Natural killer cell (primary cell): Measurements from ENCODE around the gene BCL2A1. TPM values are rescaled to one million over a fixed set of nuclear protein-coding genes. Genes with fewer than 3 reads are reported as not detected.

ENCODE experiments used
- ATAC-seq, 3 donors: fragments of 150-1000 bp in 2 of 3; fragments of 200-7000 bp in 1 of 3; cut with Tn5 transposase; 1 replicate in 1 of 3; 2 replicates in 2 of 3; pipeline ENCODE4 v1.10.0; 2021; ENCODE audit warnings: mild to moderate bottlenecking in 2 of 3, moderate library complexity in 2 of 3
- DNase-seq, 2 donors: peaks; one replicate each; pipeline versions ENCODE4 v3.0.0 to v3.0.0-alpha.2; 2013 to 2021; ENCODE audit warnings: mixed read lengths in 1 of 2
- H3K27ac ChIP-seq: one replicate; pipeline ENCODE4 v1.5.1; 2013; ENCODE audit warnings: mild to moderate bottlenecking, low read length
- H3K27me3 ChIP-seq: one replicate; pipeline ENCODE4 v1.6.1; 2013; ENCODE audit warnings: low read length; ENCODE audit not compliant: control insufficient read depth, insufficient read depth
- H3K36me3 ChIP-seq: one replicate; pipeline ENCODE4 v1.6.1; 2013; ENCODE audit warnings: low read length; ENCODE audit not compliant: control insufficient read depth, insufficient read depth
- H3K4me1 ChIP-seq: one replicate; pipeline ENCODE4 v1.6.1; 2013; ENCODE audit warnings: low read length; ENCODE audit not compliant: control insufficient read depth, insufficient read depth
- H3K4me3 ChIP-seq: one replicate; pipeline ENCODE4 v1.5.1; 2013; ENCODE audit warnings: low read length
- H3K9me3 ChIP-seq: one replicate; pipeline ENCODE4 v1.6.1; 2013; ENCODE audit warnings: low read length; ENCODE audit not compliant: control insufficient read depth, insufficient read depth
- H3K27ac Mint-ChIP-seq, 2 donors: one replicate each; pipeline ENCODE4 v1.8.0; 2022; ENCODE audit warnings: mild to moderate bottlenecking in 2 of 2, mixed read lengths in 2 of 2, moderate library complexity in 1 of 2
- H3K27me3 Mint-ChIP-seq, 2 donors: one replicate each; pipeline ENCODE4 v1.8.0; 2022; ENCODE audit warnings: low read depth in 2 of 2, mixed read lengths in 2 of 2
- H3K36me3 Mint-ChIP-seq: one replicate; pipeline ENCODE4 v1.8.0; 2022; ENCODE audit warnings: mixed read lengths
- H3K4me1 Mint-ChIP-seq, 2 donors: one replicate each; pipeline ENCODE4 v1.8.0; 2022; ENCODE audit warnings: mixed read lengths in 2 of 2
- H3K4me3 Mint-ChIP-seq: one replicate; pipeline ENCODE4 v1.8.0; 2022; ENCODE audit warnings: mild to moderate bottlenecking, moderate library complexity, mixed read lengths
- H3K9me3 Mint-ChIP-seq, 2 donors: one replicate each; pipeline ENCODE4 v1.8.0; 2022; ENCODE audit warnings: mixed read lengths in 2 of 2
- WGBS: methylation state at CpG from one replicate; pipeline ENCODE4 v1.1.7; 2013; ENCODE audit warnings: missing lambda C conversion rate; ENCODE audit not compliant: insufficient coverage; 5-methylcytosine and 5-hydroxymethylcytosine counted together
- intact Hi-C: fragments of 100-400 bp; cut with micrococcal nuclease; formaldehyde crosslinking; loops from one replicate; pipeline ENCODE4 v1.14.2; 2022
- total RNA-seq, 4 donors: library from RNA; stranded (reverse); fragments of 120-200 nt in 1 of 4; gene quantifications; one replicate each; pipeline versions ENCODE4 v1.2.3 to v1.2.4, GENCODE V29; 2013 to 2022
- TF ChIP-seq, protein P1 (sequence below): fragments of 200-600 bp; IDR thresholded peaks from one replicate; pipeline ENCODE4 v1.8.0; 2022; ENCODE audit warnings: antibody characterized with exemption

BCL2A1 gene
- total RNA-seq, 3 donors from 2014 or later (not counting 1 experiment from before 2014, with no cell fraction given): 16.5 to 61.3 (median 42.2) TPM

- 97% methylated on average over 3 of the region's 3 CpGs for WGBS
- Histone ChIP-seq H3K4me1 (peaks cover 20% of the 10 kb centered on the region), H3K4me3 (no peak overlapping the region), H3K27ac (no peak overlapping the region), H3K27me3 (no peaks in the 10 kb centered on the region), H3K36me3 (no peaks in the 10 kb centered on the region), H3K9me3 (no peaks in the 10 kb centered on the region)
- no peak overlapping the region for H3K27ac Mint-ChIP-seq
- TF ChIP-seq, protein P1, sequence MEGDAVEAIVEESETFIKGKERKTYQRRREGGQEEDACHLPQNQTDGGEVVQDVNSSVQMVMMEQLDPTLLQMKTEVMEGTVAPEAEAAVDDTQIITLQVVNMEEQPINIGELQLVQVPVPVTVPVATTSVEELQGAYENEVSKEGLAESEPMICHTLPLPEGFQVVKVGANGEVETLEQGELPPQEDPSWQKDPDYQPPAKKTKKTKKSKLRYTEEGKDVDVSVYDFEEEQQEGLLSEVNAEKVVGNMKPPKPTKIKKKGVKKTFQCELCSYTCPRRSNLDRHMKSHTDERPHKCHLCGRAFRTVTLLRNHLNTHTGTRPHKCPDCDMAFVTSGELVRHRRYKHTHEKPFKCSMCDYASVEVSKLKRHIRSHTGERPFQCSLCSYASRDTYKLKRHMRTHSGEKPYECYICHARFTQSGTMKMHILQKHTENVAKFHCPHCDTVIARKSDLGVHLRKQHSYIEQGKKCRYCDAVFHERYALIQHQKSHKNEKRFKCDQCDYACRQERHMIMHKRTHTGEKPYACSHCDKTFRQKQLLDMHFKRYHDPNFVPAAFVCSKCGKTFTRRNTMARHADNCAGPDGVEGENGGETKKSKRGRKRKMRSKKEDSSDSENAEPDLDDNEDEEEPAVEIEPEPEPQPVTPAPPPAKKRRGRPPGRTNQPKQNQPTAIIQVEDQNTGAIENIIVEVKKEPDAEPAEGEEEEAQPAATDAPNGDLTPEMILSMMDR: no peak
- no peak for DNase-seq
- ATAC-seq: no peak
- no peaks in the 10 kb centered on the region for H3K9me3 Mint-ChIP-seq
- no peaks in the 10 kb centered on the region for H3K36me3 Mint-ChIP-seq
- intact Hi-C loops: no loop called here
- peaks cover 28 to 29% of the 10 kb centered on the region in 2 donors for H3K4me1 Mint-ChIP-seq
- no peaks in the 10 kb centered on the region for H3K27me3 Mint-ChIP-seq
- H3K4me3 Mint-ChIP-seq: no peak overlapping the region
Measured at GRCh38 chr15:79972863-79973262, 1.9 kb upstream of the BCL2A1 start.

- no peak for ATAC-seq
- peak overlapping the region; percentile 97 for H3K4me3 Mint-ChIP-seq
Measured at GRCh38 chr15:79970181-79970580, 815 bp downstream of the BCL2A1 start.

GRCh38 chr15:79969146-79969545, 1.9 kb downstream of the BCL2A1 start:
- Mint-ChIP-seq H3K4me1 (peaks cover 32 to 48% of the 10 kb centered on the region in 2 donors), H3K27me3 (no peaks in the 10 kb centered on the region), H3K36me3 (no peaks in the 10 kb centered on the region), H3K27ac (peak overlapping the region; percentile 8 to 87), H3K9me3 (no peaks in the 10 kb centered on the region), H3K4me3 (peak overlapping the region; percentile 33)
- TF ChIP-seq, protein P1: no peak
- DNase-seq: no peak
- no peak for ATAC-seq
- H3K4me1 ChIP-seq: peaks cover 19% of the 10 kb centered on the region
- no peaks in the 10 kb centered on the region for H3K27me3 ChIP-seq
- H3K36me3 ChIP-seq: no peaks in the 10 kb centered on the region
- WGBS: 80% methylated on average over 4 of the region's 5 CpGs
- H3K4me3 ChIP-seq: peak overlapping the region; percentile 16
- intact Hi-C loops: loop anchor here (5.0 kb wide), 1 partner anchor 47 kb away; no protein-coding TSS in a partner anchor
- H3K9me3 ChIP-seq: no peaks in the 10 kb centered on the region
- H3K27ac ChIP-seq: peak overlapping the region; percentile 9

More at GRCh38 chr15:79970181-79970580, 815 bp downstream of the BCL2A1 start:
- DNase-seq: no peak
- TF ChIP-seq, protein P1: no peak
- H3K4me1 Mint-ChIP-seq: peaks cover 32 to 44% of the 10 kb centered on the region in 2 donors
- no peaks in the 10 kb centered on the region for H3K9me3 Mint-ChIP-seq
- Histone ChIP-seq H3K27me3 (no peaks in the 10 kb centered on the region), H3K4me3 (peak overlapping the region; percentile 61), H3K36me3 (no peaks in the 10 kb centered on the region), H3K27ac (no peak overlapping the region), H3K9me3 (no peaks in the 10 kb centered on the region), H3K4me1 (peaks cover 19% of the 10 kb centered on the region)
- WGBS: no CpG with 5 or more reads among the region's 1 CpG
- no peaks in the 10 kb centered on the region for H3K27me3 Mint-ChIP-seq
- peak overlapping the region; percentile 92 to 96 for H3K27ac Mint-ChIP-seq
- H3K36me3 Mint-ChIP-seq: no peaks in the 10 kb centered on the region
- intact Hi-C loops: no loop called here
